Activated CD4-positive, CD25-positive, alpha-beta regulatory T cell (primary cell): ENCODE measurements around the gene FOXP1.
A peak's percentile ranks its signal among the peaks of the same experiment; 100 is the strongest.

Experiments
- DNase-seq, 4 experiments: peaks; one replicate each; lab custom pipeline; 2025; lab: John Stamatoyannopoulos, UW

FOXP1 gene

GRCh38 chr3:71371282-71371681 is 212.2 kb downstream of the FOXP1 start:
- DNase-seq, result no peak

- no peak for DNase-seq
These were observed 213.1 kb downstream of the FOXP1 start for GRCh38 chr3:71370467-71370866.

DNA sequence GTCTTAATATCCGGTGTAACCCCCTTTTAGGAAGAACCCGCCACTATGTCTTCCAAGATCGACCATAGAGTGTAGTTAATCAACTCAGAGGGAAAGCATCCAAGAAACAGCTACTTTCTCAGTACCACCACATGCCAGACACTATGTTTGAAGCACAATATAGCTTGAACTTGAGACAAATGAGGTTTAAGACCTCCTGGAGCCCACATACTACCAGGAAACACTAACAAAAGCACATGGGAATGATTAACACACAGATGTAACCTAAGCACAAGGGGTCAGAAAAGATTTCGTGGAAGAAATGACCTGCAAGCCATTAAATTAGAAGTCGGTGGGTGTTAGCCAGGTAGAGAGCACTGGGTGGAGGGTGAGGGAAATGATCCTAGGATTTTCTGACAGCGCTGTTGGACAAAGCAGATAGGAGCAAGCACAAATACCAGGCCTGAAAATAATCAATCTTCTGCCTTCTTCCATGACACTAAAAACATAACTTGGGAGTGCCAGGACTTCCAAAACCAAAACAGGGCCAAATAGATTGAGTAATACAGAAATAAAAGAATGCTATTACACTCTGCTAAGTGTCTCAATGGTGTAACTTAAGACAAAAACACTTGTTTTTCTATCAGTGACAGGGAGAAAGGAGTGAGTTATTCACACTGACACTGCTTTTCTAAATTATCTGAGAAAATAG is 213.7 kb downstream of the FOXP1 start:
- DNase-seq, result no peak

GRCh38 chr3:71366988-71367604 is 216.4 kb downstream of the FOXP1 start:
- DNase-seq, result no peak

- no peak for DNase-seq
These were observed 222.1 kb downstream of the FOXP1 start for GRCh38 chr3:71361334-71361890.

DNA sequence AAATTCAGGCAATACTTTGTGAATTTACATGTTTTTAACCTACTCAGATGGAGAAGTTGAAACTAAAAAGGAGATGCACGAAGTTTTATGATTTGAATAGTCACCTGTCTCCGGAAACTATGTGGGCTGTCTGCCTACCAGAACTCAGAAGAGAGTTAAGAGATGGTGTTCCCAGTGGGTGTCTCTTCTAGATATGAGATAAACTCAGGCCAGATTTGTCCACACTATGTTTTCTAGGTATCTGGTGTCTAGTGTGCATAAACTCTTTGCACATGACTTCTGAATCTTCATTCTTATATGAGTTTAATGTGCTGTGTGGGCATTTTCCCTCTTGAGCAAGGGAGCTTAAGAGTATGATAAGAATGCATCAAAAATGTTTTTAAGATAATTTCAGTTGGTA is 222.8 kb downstream of the FOXP1 start:
- no peak for DNase-seq

- no peak for DNase-seq
These were observed 223.3 kb downstream of the FOXP1 start for GRCh38 chr3:71360180-71360579.

DNA sequence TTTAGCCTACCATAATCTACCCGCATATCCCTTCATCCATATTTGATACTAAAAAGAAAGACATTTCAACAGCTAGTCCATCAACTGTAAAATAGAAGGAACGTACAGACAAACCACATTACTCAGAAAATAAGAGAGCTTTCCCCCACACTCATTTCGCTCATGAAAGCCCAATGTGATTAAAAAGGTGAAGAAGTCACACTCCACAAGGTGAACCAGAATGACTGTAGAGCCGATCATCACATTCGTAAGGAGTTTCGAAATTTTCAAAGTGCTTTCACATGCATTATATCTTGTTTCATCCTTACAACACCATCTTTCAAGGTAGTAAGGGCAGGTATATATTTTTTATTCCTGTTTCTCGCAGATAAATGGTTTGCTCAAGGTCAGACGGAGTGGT is 225.3 kb downstream of the FOXP1 start:
- no peak for DNase-seq

GRCh38 chr3:71356265-71356664 is 227.3 kb downstream of the FOXP1 start:
- DNase-seq, result no peak

DNA sequence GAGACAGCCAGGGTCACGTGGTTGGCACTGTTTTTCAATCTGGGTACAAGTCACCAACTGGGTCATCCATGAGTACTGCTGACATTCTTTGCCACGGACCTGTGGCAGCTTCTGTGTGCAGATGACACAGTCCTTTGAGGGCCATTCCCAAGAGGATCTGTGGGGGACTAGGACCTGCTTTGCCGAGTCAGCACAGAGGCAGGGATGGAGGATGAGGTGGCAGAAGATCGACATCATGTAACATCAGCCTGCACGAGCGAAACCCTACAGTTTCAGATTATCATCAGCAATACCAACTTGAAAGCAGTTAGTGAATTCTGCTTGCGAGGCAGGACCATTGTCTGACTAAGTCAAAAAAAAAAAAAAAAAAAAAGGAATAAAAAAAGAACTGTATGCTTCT is 227.7 kb downstream of the FOXP1 start:
- peak in 1 of 4 experiments; percentile 12 for DNase-seq

GRCh38 chr3:71355037-71355436 is 228.5 kb downstream of the FOXP1 start:
- DNase-seq, result no peak

DNA sequence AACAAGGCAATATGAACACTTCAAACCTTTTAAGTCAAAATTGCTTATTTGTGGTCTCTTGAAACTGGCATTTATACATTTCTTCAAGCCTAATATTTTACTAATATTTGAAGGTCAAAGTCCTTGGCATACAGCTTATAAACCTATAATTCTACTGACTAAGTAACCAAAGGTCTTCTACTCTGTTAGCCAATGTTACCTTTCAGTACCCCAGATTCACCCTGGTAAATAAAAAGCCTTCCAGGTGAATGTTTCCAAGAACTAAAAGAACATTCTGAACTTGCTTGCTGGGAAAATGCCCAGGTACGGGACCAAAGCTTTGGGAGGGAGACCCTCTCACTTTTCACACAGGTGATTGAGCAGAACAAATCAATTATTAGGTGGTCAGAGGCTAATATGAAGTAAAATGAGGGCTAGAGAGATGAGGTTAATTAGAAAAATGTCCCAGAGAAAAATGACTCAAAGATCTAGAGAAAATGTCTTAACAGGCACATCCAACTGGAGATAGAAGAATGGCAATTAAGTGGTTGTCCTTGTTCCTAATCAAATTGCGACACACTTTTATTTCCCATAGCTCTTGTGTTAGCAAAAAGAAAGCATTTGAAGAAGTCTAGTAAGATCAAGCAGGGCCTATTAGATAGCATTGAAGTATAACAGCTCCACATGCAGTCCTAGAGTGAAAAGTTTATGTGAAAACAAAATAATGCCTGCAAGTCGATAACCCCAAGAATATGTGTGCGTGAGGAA is 232.0 kb downstream of the FOXP1 start:
- DNase-seq, result no peak

DNA sequence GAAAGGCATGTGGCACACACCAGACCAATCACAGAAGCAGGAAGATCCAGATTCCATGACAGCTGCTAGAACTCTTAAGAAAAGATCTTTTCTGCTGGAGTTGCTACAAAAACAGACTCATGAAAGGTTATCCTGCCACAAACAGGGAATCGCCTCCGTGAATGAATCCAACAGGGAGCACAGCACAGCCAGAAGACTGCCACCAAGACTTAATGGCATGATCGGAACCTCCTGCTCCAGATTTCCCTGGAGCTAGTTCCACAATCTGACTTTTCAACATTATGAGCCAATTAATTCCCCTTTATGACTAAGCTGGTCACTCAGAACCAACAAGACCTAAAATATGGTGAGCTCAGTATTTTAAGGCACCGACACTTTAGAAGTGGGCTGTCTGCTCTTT is 232.5 kb downstream of the FOXP1 start:
- DNase-seq, result no peak

DNA sequence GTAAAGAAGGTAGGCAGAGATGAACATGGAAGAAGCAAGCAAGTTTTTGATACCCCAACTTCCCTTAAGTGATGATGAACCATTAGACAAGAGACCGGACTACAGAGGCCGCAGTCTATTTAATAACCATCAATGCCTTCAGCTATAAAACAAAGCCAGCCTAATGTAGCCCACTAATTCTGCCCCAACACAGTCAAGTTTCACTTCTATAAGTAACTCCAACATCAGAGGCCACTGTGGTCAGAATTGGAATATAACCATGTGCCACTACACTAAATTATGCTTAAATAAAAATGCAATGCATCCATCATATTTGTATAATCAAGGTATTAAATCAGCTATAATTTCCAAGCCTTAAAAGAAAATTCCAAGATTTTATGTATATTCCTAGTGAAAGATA is 234.7 kb downstream of the FOXP1 start:
- DNase-seq, result no peak

GRCh38 chr3:71348001-71348632 is 235.4 kb downstream of the FOXP1 start:
- no peak for DNase-seq

DNA sequence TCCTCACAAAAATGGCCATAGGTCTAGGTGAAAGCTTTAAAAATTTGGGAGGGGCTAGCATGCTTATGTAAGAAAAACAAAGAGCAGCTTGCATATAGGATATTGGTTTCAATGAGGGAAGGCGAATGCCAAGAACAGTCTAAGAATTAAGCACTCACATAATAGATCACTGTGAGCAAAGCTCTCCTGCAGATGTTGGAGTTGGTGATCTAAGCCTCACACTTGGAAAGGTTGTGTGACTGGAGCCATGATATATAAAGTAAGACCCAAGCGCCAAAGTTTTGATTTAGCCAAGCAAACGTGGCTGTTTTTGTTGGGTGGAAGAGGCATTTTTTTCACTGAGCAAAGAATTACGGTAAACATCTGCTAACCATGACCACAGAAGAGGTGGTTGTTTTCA is 237.5 kb downstream of the FOXP1 start:
- DNase-seq, result no peak

DNA sequence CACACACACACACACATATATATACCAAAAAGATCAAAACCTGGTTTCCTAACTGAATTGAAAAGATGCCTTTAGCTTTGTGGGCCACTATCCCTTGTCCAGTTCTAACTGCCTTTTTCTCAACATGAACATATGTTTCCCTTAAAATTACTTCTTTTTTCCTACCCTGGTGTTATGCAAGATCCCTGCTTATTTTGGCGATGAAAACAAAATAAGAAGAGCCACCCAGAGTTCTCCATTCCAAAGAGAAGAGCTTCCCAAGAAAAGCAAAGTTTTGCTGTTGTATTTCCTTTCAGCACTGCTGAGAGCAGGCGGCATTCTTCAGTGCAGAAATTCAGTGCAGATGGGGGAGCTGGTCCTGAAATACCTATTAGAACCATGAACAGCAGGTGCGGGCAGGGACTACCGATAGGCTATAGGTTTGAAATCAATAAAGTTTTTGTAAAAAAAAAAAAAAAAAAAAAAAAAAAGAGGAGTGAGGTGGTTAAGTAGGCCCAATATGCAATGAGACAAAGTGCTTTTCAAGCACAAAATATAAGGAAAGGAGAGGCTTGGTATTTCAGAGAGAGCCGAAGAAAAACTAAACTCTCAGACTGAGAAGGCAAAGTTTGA is 238.0 kb downstream of the FOXP1 start:
- DNase-seq, result no peak

- no peak for DNase-seq
These were observed 241.8 kb downstream of the FOXP1 start for GRCh38 chr3:71341721-71342120.

- no peak for DNase-seq
These were observed 244.5 kb downstream of the FOXP1 start for GRCh38 chr3:71339049-71339448.

- DNase-seq, result no peak
These were observed 250.7 kb downstream of the FOXP1 start for GRCh38 chr3:71332813-71333212.

DNA sequence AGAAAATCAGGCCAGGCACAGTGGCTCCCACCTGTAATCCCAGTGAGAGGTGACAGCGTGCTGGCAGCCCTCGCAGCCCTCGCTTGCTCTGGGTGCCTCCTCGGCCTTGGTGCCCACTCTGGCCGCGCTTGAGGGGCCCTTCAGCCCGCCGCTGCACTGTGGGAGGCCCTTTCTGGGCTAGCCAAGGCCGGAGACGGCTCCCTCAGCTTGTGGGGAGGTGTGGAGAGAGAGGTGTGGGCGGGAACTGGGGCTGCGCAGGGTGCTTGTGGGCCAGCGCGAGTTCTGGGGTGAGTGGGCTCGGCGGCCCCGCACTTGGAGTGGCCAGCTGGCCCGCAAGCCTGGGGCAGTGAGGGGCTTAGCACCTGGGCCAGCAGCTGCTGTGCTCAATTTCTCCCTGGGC is 252.6 kb downstream of the FOXP1 start:
- no peak for DNase-seq

GRCh38 chr3:71330505-71330904 is 253.0 kb downstream of the FOXP1 start:
- DNase-seq, result no peak
